DMS 273 treated with DMSO at 0.1 percent for 48 hours (cell line): ENCODE measurements around the gene DCAF7.

Experiments used
- DNase-seq: peaks from one replicate; lab custom pipeline; 2025; lab: John Stamatoyannopoulos, UW

Gene DCAF7

DNA sequence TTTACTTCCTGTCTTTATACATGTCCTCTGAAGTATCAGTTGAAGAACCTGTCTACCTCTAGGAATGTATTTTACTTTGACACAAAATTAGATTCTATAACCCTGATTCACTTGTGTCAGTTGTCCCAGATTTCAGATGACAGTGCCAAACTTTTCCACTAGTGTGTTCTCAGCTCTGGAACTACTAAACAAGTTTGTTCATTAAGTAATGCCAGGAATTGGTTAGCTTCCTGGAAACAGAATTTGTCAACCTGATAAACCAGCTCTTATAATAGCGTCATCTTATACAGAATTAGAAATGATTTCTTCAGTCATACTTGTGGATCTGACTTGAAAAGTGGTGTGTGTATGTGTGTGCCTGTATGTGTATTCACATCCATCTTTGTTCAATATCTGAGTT, 79.3 kb downstream of the DCAF7 start:
- DNase-seq = no peak

DNA sequence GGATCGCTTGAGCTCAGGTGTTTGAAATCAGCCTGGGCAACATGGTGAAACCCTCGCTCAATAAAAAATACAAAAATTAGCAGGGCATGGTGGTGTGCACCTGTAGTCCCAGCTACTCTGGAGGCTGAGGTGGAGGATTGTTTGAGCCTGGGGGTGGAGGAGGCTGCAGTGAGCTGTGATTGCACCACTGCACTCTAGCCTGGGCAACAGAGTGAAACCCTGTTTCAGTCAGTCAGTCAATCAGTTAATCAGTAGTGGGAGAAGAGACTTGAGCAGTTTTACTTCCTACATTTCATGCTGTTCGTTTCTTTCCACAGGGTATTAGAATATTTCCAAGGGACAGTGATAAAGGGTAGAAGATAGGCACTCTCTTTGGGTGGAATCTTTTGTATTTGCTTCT, 80.8 kb downstream of the DCAF7 start:
- no peak for DNase-seq

DNA sequence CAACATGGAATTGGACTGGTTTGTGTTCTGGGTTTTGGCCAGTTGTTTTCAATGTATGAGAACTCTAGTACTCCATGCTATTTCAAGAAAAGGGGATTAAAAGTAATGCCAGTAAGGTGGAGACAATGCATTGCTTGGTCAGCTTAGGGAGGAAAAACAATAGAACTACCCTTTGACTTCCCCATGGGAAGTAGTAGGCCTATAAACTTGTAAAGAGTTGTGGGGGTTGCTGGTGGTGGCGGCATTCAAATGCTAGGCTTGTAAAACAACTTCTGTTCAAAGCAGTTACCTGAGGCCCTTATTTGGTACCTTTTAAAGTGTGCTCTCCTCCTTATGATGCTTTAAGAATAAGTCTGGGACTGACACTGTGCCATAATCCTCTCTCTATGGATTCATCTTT, 81.3 kb downstream of the DCAF7 start:
- DNase-seq = no peak

DNA sequence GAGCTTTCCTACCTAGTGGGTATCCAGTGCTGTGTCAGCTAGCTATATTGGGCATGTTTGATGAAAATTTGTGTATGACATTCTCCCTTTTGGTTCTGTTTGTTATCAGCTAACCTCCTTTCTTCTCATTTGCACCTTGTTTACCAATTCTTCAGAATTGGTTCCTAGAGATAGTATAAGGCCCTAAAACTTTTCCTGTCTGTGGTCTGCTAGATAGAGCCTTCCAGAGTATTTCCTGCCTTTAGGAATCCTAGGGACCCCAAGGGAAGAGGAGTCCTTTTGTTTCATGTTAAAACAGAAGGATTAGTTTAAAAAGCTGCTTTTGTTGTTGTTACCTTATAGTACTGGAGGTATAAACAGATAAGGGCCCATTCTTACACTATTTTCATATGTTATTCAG, 83.5 kb downstream of the DCAF7 start:
- no peak for DNase-seq

DNA sequence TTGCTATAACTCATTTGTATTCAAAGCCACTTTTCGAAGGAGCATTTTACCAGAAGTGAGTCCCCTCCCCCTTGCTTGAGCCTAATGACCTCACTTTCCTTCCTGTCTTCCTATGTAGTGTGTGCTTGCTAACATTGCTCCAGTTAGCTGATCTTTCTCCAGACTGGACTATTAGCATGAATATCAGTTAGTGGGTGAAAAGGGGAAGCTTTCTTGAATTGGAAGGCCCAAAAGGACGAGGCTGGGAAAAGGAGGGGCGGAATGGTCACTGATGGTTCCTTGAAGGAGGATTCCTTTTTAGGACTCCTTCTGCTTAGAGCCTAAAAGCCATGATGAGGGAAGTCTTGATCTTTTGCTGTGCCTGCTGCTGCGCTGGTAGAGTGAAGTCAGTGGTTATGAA, 83.9 kb downstream of the DCAF7 start:
- DNase-seq = no peak

DNA sequence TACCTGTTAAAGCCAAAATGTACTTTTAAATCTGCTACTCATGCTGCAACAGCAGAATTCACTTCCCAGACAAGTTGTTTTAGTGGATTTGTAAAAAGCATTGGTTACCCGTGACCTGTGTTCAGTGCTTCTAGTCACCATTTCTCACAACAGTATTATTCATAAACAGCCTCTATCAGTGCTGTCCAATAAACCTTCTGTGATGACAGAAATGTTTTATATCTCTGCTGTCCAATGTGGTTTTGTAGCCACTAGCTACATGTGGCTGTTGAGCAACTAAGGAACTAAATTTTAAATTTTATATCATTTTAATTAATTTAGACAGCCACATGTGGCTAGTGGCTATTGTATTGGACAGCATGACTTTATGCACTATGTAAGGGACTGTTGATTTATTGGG, 84.5 kb downstream of the DCAF7 start:
- DNase-seq = no peak

DNA sequence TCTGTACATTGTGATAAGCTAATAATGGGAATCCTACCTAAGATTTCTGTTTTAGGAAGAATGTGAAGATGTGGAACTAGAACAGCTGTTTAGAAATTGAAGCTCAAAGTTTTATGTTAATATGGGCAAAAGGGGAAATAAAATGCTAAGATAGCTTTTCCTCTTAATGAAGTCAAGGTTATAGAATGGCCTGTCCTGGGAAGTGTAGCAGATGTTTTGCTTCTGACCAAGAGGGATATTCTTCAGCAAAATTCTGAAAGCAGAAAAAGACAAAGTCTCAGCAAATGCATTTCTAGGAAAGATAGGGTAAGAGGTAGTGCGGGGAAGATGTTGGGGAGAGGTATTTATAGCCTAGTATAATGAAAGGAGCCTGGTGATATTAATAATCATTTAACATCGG, 85.0 kb downstream of the DCAF7 start:
- no peak for DNase-seq

DNA sequence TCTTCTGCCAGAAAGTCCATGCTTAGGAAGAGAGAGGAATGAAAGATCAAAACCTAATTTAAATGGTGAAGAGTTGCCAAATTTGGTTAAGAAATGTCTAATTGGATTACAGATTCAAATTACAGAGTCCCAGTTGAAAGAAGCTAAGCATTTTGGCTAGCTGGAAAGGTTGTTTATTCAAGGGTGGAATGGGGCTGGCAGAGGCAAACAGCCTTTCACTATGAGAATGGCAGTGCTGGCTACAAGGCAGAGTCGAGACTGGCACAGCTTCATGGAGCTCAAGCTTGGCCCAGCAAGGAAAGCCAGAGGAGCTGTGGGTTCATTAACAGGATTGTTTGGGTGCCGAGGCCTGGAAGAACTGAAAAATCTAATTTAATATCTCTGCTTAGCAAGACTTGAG, 85.5 kb downstream of the DCAF7 start:
- DNase-seq = no peak

DNA sequence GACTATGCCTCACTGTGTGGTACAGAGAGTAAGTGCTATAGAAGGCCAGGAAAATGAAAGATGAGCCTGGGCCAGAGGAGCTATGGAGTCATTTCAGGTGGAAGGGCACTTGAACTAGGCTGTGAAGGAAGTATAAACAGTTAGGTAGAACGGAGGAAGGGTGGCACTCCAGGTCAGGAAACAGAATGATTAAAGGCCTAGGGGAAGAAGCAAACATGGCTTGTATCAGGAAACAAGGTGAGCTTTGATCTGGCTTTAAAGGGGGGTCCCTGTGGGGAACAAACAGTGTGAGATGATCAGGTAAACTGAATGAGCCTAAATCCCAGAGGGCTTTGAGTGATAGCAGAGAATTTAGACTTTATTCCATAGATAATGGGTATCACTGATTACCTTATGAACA, 88.8 kb downstream of the DCAF7 start:
- no peak for DNase-seq

DNA sequence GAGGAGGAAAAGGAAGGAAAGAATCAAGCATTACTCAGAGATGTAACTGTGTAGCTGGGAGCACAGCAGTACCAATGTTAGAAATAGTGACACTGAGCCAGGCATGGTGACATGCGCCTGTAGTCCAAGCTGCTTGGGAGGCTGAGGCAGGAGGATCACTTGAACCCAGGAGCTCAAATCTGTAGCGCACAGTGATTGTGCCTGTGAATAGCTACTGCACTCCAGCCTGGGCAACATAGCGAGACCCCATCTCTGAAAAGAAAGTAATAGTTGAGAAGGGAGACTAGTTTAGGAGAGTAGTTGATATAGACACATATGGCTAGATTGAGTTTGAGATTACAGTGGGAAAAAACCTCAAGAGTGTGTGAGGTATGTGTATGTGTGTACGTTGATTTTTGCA, 89.8 kb downstream of the DCAF7 start:
- no peak for DNase-seq

DNA sequence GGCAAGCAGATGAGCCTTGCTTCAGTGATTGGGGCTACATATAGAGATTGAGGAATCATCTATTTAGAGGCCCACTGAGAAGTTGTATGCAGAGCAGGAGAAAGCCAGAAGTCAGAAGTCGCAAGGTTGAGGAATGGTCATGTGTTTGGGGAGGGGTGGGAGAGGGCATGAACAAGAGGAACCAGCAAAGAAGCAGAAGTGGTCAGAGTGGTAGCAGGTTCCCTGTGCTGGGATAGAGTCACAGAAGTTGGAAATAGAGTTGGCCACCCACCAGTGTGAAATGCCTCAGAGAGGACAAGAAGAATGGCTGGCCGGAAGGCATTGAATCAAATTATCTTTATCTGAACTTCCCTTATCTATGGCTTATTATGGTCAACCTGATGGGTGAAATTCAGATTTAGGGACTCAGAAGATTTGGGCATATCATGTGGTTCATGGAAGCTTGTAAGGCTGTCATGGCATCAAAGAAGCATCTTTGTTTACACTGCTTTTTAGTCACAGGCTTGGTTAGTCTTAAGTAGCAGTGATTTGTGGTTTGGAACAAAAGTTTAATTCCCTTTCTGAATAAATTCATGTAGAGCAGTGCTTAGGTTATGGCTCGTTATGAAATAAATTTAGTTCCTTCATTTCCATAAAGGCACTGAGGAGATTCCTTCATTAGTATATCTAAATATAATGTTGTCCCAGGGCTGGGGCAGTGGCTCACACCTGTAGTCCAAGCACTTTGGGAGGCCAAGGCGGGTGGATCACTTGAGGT, 91.6 kb downstream of the DCAF7 start:
- DNase-seq = no peak
